Cerebellar cortex (tissue), 1 donor: Measurements from ENCODE around the gene CCDC60.

Source experiments
- DNase-seq: peaks from one replicate; pipeline ENCODE4 v3.0.0-alpha.2; 2015; ENCODE audit warnings: low spot score

Gene CCDC60

GRCh38 chr12:119384340-119384739 is 49.8 kb downstream of the CCDC60 start:
- DNase-seq: no peak

DNA sequence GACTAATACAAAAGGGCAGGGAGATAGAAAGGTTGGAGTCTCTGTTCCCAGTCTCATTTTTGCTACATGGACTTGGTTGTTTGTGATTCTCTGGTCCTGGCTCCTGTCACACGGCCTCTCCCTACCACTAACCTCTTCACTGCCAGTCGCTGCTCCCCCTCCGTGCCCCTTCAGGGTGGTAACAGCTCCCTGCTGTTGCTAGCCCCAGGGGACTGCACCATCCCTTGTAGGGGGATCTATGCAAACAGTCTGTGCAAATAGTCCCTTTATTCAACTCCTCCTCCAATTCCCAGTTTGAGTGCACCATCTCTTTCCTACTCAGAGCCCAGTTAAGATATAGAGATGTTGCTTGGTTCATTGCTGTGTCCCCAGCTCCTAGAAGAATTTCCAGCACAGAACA is 51.1 kb downstream of the CCDC60 start:
- DNase-seq: no peak

- DNase-seq: no peak
These were observed 55.2 kb downstream of the CCDC60 start for GRCh38 chr12:119389687-119390086.

- DNase-seq: no peak
These were observed 57.1 kb downstream of the CCDC60 start for GRCh38 chr12:119391673-119392072.

GRCh38 chr12:119393677-119394076 is 59.1 kb downstream of the CCDC60 start:
- no peak for DNase-seq

DNA sequence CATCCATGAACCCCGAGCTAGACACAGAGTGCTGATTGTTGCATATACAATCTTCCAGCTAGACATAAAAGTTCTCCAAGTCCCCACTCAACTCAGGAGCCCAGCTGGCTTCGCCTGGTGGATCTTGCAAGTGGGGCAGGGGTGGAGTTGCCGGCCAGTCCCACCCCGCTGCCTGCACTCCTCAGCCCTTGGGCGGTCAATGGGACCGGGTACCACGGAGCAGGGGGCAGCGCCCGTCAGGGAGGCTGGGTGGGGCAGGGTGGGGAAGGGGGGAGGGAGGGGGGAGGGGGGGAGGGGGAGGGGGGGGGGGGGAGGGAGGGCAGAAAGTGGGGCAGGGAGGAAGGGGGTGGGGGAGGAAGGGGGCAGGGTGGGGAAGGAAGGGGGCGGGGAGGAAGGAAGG is 63.0 kb downstream of the CCDC60 start:
- DNase-seq: no peak

- DNase-seq: no peak
These were observed 63.7 kb downstream of the CCDC60 start for GRCh38 chr12:119398190-119398589.

- DNase-seq: no peak
These were observed 64.8 kb downstream of the CCDC60 start for GRCh38 chr12:119399301-119399700.

DNA sequence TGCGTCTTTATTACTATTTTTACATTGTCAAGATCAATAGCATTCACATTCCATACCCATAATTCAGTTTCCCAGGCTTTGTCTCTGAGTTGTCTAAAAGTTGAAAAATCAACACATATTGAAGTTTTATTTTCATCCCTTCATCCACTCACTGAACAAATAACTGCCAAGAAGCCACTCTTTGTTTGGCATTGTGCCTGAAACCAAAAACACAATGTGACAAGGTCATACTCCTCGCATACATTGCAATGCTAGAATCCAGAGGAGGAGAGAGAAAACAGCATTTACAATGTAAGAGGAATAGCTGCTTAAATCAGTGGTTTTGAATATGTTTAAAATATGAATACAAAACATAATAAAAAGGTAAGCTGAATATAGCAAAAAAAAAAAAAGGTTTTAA is 71.8 kb downstream of the CCDC60 start:
- DNase-seq: no peak

- no peak for DNase-seq
These were observed 72.3 kb downstream of the CCDC60 start for GRCh38 chr12:119406811-119407210.

DNA sequence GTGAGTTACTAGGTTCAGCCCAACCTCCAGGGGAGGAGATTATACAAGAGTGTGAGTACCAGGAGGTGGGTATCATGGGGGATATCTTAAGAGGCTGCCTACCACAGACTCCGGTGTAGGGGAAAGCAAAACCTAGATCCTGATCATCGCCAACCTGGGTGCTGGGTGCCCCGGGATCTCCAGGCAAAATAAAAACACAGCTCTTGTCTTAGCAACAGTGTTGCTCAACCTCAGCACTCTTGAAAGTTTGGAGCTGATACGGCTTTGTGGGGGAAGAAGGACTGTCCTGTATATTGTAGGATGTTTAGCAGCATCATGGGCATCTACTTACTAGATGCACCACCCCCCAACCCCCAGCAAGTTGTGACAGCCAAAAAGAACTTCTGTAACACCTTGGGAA is 74.5 kb downstream of the CCDC60 start:
- no peak for DNase-seq

DNA sequence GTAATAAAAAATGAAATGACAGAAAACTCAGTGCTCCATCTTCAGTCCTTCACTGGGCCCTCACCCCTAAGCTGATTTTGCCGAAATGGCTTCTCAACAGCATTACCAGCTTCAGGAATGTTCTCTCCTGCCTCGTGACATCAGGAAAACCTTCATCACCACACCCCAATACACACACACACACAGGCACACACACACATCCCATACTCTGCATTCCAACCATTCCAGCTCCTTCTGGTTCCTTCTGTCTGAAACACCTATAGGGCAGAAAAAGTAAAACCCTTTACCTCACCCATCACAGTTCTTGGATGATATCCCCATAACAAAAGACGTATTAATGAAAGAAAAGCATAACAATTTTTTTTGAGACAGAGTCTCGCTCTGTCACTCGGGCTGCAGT is 75.9 kb downstream of the CCDC60 start:
- DNase-seq: no peak

GRCh38 chr12:119412306-119412705 is 77.8 kb downstream of the CCDC60 start:
- no peak for DNase-seq

DNA sequence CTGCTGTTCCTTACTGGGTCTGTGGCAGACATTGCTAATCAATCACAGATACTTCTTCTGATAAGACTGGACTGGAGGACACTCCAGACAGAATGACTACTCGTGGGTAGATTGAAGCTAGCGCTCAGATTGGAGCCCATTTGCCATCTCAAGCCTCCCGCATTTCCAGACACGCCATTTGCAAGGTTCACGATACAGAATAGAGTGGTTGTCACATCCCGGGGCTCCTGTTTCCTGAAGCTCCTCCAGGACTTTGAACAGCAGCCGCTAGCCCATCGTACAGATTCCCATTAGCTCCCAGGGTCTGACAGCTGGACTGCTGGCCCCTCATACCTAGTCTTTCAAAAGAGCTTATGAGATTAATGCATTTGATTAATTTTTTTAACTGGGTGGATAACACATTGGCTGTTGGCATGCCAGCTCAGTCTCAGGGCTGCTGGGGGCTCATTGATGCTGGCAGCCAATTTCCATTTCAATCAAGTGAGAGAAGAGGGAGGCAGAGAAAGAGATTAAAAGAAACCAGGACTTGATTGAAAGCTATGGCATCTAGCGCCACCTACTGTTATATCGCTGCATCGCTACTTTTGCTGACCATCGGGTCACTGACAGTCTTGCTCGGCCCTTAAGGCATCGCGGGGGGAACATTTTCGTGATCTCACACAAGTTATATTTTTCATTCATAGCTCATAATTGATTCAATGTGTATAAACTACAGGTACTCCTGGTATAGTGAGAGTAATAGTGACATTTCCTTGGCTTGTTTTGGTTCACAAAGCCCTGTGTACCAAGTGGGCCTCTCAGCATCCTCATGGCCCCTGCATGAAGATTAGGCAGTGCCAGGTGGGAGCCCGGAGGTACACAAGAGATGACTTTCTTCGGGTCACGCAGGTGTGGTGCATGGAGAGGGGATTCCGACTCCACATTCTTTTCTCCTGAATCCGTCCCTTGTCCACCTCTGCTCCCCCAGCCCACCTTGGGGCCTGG is 78.6 kb downstream of the CCDC60 start:
- peak; percentile 84 for DNase-seq

DNA sequence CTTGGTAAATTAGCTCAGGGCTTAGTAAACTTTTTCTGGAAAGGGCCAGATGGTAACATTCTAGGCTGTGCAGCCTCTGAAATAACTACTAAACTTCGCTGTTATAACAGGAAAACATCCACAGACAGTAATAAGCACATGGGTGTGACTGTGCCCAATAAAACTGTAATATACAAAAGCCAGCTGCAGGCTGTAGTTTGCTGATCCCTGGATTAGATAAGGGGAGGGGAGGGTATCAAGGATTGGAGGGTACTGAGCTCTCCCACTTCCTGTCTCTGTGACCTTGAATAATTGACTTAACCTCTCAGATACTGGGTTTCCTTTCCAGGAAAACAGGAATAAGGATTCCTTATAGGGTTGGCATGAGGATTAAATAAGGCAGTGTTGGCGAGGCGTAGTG is 81.2 kb downstream of the CCDC60 start:
- no peak for DNase-seq

- no peak for DNase-seq
These were observed 82.9 kb downstream of the CCDC60 start for GRCh38 chr12:119417440-119417839.

DNA sequence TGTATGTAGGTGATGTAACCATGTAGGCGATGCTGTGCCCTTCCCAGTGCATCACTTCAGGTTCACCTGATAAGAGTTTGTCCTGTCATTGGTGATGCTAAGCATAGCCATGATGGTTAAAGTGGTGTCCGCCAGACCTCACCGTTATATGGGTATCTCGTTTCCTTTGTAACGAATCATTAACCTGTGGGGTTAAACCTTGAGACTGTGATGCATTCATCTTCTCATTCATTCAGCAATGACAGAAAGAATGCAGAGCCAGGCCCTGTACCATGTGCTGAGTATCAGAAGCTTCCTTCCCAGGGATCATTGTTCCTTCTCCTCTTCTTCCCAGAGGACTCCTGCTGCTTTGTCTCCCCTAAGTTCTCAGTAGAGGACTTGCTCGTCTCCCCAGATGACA is 84.9 kb downstream of the CCDC60 start:
- no peak for DNase-seq

- no peak for DNase-seq
These were observed 88.8 kb downstream of the CCDC60 start for GRCh38 chr12:119423285-119423684.

DNA sequence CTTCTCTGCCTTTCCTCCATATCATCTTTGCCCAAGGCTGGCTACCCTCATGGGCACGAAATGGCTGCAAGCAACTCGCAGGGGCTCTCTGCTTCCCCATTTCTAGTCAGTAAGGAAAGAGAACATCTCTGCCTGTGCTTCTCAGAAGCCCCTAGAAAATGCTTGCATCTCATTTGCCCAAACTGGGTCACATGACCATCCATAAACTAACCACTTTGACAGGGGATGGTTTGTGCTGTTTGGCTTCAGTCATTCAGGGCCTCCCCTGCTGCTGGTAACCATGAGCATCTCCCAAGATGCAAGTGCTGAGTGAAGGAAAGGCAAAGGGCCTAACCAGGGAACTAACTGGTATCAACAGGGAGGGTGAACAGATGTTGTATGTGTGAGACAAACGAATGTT is 91.1 kb downstream of the CCDC60 start:
- no peak for DNase-seq

- no peak for DNase-seq
These were observed 96.6 kb downstream of the CCDC60 start for GRCh38 chr12:119431151-119431550.

DNA sequence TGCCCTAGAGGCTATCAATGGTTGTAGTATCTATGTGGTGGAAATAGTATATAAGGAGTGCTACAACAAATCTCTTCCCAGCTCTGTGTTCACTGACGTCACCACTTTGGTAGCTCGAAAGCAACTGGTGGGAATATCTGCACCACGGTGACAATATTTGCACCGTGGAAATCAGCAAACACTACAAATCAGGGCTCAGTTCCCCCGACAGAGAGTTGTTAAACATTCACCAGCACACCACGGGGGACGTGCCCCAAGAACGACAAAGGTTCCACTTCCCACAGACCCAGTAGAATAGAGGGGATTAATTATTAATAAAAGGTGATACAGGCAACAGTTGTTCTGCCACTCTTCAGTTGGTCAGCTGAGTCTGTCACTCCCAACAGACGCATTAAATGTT is 98.4 kb downstream of the CCDC60 start:
- no peak for DNase-seq

DNA sequence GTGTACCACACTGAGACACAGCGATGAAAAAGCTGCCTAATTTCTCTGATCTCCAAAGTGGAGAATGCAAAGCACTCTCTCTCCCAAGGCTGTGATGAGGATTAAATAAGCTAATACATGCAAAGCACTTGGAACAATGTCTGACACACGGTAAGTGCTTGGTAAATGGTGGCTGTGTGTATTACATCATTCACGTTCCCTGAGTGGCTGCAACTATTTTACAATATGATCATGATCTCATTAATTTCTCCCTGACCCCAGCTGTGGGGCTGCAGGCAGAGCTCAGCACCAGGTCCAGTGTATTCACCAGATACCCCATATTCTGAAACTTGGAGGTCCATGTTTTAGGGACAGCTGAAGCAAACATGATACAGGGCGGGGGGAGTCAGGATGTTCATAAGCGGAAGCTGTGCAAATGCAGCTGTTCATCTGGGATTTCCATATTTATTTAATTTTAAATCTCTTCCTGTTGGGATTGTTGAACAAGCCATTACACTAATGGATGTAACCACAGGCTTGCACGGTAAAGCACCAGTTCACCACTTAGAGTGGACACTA is 106.4 kb downstream of the CCDC60 start:
- DNase-seq: no peak

DNA sequence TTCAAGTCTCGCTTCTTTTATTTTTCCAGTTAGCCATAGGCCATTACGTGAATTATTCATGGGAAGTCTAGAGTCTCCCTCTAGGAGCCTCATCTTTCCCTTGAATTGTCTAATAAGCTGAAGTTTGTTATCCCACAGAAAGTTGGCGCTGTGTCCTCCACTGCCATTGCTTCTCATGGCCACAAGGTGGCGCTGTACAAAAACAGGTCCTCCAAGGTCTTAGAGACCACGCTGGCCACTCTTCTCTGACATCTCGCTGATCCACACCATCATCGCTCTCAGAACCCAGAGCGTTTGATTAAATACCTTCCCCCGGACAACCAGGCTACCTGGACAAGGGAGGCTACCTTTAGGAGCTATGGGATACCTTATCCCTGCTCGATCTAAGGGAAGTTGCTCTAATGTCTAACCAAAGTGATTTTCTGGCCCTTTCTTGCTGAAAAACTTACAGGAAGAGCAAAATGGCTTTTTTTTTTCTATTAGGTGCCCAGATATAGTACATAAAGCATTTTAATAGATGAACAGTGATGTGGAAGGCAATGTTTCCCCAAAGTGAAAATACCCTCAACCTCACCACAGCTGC is 110.0 kb downstream of the CCDC60 start:
- DNase-seq: peak; percentile 50
